ENCODE data around the gene HOXB6.

HOXB6 gene

DNA sequence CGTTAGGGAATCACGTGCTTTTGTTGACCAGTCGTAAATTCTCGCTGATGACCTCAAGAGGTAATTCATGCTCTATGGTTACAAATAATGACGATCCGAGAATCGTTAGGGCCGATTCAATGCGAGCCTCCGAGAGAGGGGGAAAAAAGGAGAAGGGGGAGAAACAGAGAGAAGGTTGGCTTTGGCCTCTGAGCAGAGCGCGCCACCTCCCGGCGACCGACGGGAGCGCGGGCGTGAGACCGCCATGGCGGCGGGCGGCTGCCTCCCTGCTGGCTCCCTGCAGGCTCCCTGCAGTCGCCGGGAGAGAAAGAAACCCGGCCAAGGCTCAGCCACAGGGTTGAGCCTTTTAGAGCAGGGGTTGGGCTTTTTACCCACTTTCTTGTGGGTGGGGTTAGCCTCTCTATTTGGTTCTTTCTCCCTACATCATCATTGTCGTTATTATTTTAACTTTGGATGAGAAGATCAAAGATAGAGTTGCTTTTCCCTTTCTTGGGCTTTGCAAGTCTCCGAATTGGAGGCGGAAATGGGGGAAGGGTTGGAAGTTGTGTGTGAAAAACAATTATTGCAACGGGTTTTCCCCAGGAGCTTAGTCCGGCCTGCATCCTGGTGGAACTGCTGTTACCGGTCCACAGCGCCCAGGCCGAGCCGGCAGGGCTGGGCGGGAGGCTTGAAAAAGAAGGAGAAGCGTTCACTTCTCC lies 10.8 kb downstream of the HOXB6 start:
- peaks cover 100% of the 10 kb centered on the region for H3K27me3 ChIP-seq
- peaks cover 6 to 20% of the 10 kb centered on the region in 2 experiments for H3K4me1 ChIP-seq (ENCODE audit: control insufficient read depth in 1 of 2, insufficient read depth in 1 of 2, low read depth in 1 of 2, low read length in 1 of 2)
- H3K4me3 ChIP-seq (ENCODE audit: low read depth in 1 of 2, low read length in 1 of 2), result no peak overlapping the region
- TF ChIP-seq, protein P1, sequence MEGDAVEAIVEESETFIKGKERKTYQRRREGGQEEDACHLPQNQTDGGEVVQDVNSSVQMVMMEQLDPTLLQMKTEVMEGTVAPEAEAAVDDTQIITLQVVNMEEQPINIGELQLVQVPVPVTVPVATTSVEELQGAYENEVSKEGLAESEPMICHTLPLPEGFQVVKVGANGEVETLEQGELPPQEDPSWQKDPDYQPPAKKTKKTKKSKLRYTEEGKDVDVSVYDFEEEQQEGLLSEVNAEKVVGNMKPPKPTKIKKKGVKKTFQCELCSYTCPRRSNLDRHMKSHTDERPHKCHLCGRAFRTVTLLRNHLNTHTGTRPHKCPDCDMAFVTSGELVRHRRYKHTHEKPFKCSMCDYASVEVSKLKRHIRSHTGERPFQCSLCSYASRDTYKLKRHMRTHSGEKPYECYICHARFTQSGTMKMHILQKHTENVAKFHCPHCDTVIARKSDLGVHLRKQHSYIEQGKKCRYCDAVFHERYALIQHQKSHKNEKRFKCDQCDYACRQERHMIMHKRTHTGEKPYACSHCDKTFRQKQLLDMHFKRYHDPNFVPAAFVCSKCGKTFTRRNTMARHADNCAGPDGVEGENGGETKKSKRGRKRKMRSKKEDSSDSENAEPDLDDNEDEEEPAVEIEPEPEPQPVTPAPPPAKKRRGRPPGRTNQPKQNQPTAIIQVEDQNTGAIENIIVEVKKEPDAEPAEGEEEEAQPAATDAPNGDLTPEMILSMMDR (IDR thresholded peaks at IDR 0.05), result no peak
- no peaks in the 10 kb centered on the region for H3K9me3 ChIP-seq
- H3K36me3 ChIP-seq, result no peaks in the 10 kb centered on the region
- no peak overlapping the region for H3K27ac ChIP-seq

DNA sequence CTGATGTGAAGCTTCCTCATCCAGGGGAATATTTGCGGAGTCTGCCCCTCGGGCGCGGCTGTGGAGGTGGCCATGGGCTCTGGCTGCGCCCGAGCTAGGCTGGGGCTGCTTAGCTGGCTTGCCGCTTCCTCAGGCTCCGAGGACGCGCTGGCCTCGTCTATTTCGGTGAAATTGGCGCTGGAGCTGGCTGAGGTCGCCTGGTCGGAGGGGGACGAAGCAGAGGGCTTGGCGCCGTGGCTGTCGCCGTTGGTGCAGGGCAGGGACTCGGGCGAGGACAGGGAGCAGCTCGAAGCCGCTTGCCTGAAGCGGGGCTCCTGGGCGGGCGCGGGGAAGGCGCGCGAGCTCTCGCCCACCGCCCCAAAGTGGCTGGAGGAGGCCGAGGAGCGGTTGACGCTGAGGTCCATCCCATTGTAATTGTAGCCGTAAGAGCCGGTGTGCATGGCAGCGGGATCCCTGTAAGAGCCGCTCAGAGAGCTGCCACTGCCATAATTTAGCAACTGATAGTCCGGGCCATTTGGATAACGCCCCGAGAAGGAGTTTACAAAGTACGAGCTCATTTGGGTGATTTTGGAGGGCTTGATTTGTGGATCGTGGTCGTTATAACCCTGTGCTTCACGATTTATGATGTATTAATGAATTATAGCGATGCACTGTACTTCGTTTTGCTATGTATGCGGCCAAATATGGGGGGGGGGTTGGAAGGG lies 11.5 kb downstream of the HOXB6 start, which contains the start of gene HOXB5:
Gene HOXB5 (minus strand): TSS at position 654 of the 704 bp plus-strand sequence. CDS start 97 bp downstream, at position 557.
- peaks cover 6 to 20% of the 10 kb centered on the region in 2 experiments for H3K4me1 ChIP-seq (ENCODE audit: control insufficient read depth in 1 of 2, insufficient read depth in 1 of 2, low read depth in 1 of 2, low read length in 1 of 2)
- TF ChIP-seq, protein P1 (IDR thresholded peaks at IDR 0.05), result no peak
- no peaks in the 10 kb centered on the region for H3K9me3 ChIP-seq
- no peaks in the 10 kb centered on the region for H3K36me3 ChIP-seq
- H3K27me3 ChIP-seq, result peaks cover 100% of the 10 kb centered on the region
- H3K4me3 ChIP-seq (ENCODE audit: low read depth in 1 of 2, low read length in 1 of 2), result no peak within 1 kb of the TSS
- H3K27ac ChIP-seq, result no peak within 1 kb of the TSS

DNA sequence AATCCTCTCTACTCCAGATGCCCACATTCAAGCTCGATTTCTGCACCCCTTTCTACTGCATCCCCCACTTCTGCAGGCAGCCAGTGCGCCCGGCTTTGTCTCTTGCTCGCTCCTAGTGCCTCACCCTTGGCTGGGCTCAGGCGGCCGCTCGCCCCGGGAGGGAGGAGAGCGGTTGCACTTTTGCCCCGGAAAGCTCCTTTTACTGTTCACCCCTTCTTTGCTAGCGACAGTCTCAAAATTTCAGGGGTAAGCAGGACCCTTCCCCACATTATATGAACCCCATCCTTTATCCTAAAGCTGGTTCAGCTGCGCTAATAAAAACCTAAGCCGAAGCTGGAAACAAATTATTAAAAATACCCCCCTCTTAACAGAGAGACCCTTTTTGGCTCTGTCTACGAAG lies 12.2 kb downstream of the HOXB6 start:
- Histone ChIP-seq H3K4me1 (ENCODE audit: control insufficient read depth in 1 of 2, insufficient read depth in 1 of 2, low read depth in 1 of 2, low read length in 1 of 2) (peaks cover 6 to 15% of the 10 kb centered on the region in 2 experiments), H3K27me3 (peaks cover 100% of the 10 kb centered on the region), H3K27ac (no peak overlapping the region), H3K36me3 (no peaks in the 10 kb centered on the region), H3K4me3 (ENCODE audit: low read depth in 1 of 2, low read length in 1 of 2) (no peak overlapping the region), H3K9me3 (no peaks in the 10 kb centered on the region)
- TF ChIP-seq, protein P1 (IDR thresholded peaks at IDR 0.05), result no peak

DNA sequence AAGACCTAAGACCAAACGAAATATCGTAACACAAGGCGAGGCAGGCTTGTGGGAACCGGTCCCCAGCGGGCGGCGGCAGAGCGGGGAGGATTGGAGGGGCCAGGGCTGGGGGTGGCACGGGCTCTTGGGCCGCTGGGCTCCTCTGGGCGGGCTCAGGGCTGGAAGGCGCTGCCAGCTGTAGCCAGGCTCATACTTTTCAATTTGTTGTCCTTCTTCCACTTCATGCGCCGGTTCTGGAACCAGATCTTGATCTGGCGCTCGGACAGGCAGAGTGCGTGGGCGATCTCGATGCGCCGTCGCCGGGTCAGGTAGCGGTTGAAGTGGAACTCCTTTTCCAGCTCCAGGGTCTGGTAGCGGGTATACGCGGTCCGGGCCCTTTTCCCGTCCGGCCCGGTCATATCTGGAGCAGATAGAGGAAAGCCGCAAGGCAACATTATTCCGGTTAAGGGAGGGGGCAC lies 12.7 kb downstream of the HOXB6 start:
- H3K27ac ChIP-seq, result no peak overlapping the region
- H3K4me3 ChIP-seq (ENCODE audit: low read depth in 1 of 2, low read length in 1 of 2), result no peak overlapping the region
- TF ChIP-seq, protein P1 (IDR thresholded peaks at IDR 0.05), result no peak
- H3K36me3 ChIP-seq, result no peaks in the 10 kb centered on the region
- peaks cover 3 to 13% of the 10 kb centered on the region in 2 experiments for H3K4me1 ChIP-seq (ENCODE audit: control insufficient read depth in 1 of 2, insufficient read depth in 1 of 2, low read depth in 1 of 2, low read length in 1 of 2)
- no peaks in the 10 kb centered on the region for H3K9me3 ChIP-seq
- H3K27me3 ChIP-seq, result peaks cover 100% of the 10 kb centered on the region

DNA sequence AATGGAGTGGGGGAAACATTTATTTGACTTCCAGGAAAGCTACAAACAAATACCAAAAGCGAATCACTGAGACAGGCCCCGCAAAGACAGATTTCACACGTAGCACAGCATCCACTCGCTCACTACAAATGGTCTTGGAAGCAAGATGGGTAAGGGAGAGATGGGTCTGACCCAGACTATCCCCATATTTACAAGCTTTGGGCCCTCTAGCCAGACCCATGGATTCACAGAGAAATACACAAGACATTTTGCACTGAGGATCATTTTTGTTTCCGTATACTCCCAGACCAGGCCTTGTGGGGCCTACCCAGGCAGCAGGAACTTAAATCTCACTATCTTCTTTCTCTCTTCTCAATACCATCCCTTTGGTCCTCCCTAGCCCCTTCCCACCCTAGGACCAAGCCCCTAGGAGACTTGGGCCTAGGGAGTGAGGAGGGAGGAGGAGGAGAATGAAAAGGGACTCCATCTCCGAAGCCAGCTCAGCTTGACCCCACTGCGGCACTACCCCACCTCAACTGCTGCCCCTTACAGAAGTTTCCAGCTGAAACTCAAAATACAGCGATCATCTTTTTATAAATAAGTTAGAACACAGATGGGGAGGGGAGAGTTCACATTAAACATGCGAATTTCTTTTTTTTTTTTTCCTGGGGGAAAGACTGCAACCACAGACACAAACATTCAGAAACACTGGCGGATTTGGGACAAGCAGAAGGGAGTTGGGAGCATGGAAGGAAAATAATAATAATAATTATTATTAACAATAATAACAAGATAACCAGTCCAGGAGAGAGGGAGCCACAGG lies 13.3 kb downstream of the HOXB6 start:
- TF ChIP-seq, protein P1 (IDR thresholded peaks at IDR 0.05), result no peak
- Histone ChIP-seq H3K27me3 (peaks cover 100% of the 10 kb centered on the region), H3K9me3 (no peaks in the 10 kb centered on the region), H3K27ac (no peak overlapping the region), H3K36me3 (no peaks in the 10 kb centered on the region), H3K4me1 (ENCODE audit: control insufficient read depth in 1 of 2, insufficient read depth in 1 of 2, low read depth in 1 of 2, low read length in 1 of 2) (peaks cover 5 to 14% of the 10 kb centered on the region in 2 experiments), H3K4me3 (ENCODE audit: low read depth in 1 of 2, low read length in 1 of 2) (no peak overlapping the region)
